GM21360 (cell line): Measurements from ENCODE around the gene NACA.
A peak's percentile ranks its signal among the peaks of the same experiment; 100 is the strongest.
"Not testable (repeated sequence)": the region's sequence is repeated elsewhere in the genome, so short reads cannot be mapped to it uniquely, and the experiment has no call there.

Source experiments
- ATAC-seq: cut with Tn5 transposase; IDR thresholded peaks from one replicate; pipeline ENCODE4 v1.9.1; 2021; ENCODE audit warnings: mild to moderate bottlenecking, moderate library complexity; ENCODE audit not compliant: unreplicated experiment

The NACA gene

DNA sequence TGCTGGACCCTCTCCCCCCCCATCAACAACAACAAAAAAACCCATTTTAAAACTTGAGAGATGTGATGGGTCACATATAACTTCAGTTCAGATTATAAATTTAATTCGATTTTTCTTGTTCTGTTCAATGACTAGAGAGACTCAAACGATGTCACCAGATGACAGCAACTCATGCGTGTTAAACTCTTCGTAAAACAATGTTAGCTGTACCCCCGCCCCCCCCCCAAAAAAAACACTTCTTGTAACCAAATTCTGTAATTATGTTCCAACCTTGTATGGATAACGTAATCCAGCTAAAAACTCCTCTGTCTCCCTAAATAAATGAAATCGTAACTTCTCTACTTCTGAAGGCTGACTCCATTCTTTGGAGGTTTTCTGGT lies 614 bp upstream of the NACA start:
- ATAC-seq = peak; percentile 1

DNA sequence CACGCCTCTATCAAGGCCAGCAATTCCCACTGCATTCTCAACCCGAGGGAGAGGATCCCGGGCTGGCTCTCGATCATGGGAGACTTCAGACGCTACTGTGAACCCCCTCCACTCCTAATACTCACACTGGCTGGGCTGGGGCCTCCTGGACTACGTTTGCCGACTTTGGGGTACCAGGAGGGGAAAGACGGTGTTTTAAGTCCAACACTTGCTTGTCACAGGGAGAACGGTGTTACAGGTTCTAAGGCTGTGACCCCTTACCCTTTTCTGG lies 463 bp downstream of the NACA start:
- no peak for ATAC-seq

GRCh38 chr12:56723889-56724700 lies 1.0 kb downstream of the NACA start:
- no peak for ATAC-seq

DNA sequence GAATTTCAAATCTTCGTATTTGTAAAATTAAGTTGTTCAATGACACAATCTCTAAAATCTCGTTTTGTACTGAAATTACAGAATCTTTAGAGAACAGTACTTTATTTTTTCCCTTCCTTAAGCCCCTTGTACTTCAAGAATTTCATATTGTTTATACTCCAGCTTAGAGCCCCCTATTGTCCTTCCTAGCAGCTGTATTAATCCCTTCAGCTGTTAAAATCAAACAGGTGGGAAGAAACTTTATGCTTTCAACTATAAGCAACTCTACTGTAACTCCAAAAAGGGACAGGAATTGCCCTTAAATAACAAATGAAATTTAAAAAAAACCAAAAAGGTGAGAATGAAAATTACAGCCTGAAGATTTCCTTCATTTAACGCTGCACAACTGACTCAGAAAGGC lies 1.7 kb downstream of the NACA start:
- ATAC-seq = no peak

DNA sequence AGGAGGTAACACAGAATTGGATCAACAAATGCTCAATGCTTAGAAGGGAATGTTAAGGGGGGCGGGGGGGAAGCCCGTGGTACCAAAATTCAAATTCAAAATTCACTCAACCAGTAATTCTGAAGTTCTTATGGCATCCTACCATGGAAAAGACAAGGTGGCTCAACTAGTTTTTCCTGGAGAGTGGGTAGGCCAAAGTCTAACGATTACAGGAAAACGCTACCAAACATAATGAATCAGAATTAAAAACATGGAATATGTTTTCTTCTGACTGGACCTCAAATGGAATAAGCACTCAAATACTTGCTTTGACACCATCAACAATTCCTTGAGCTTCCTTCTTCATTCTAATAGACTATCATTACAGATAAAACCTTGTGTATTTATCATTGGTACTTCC lies 2.3 kb downstream of the NACA start:
- ATAC-seq = no peak

DNA sequence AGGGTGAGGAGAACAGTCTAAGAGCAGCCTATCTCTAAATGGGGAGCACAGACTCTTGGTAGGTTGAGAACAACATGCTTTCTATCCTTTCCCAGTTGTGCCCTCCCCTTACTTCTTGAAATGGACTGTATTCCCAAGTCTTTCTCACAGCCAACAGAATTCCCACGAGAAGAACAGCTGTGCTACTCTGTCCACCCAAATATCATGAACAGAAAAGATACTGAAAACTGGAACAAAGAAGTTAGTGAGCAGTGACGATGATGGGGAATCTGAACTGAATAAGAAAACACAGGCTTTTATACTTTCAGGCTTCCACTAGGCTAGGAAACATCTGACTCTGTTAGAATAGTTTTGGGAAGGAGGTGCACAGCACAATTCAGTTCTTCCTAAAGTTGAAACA lies 3.4 kb downstream of the NACA start:
- no peak for ATAC-seq

- ATAC-seq = no peak
These were observed 3.9 kb downstream of the NACA start for GRCh38 chr12:56721216-56721615.

DNA sequence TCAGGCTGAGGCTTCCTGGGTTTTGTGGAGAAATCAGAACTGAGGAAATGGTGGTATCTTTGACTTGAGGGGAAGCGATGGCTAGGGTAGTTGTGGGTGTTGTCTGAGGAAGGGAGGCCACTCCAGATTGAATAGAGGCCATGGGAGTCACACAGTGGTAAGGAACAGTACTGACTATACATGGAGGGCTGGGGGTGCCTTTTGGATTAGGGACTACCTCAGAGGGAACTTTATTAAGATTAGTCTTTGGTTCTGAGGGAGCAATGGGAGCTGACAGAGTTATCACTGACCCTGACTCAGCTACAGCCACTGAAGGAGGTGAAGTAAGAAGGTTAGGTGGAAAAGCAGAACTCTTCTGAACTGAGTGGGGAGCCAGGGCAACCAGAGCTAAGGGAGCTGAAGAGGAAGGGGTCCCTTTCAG lies 4.4 kb downstream of the NACA start:
- no peak for ATAC-seq

GRCh38 chr12:56719056-56719455 lies 6.0 kb downstream of the NACA start:
- ATAC-seq = no peak

DNA sequence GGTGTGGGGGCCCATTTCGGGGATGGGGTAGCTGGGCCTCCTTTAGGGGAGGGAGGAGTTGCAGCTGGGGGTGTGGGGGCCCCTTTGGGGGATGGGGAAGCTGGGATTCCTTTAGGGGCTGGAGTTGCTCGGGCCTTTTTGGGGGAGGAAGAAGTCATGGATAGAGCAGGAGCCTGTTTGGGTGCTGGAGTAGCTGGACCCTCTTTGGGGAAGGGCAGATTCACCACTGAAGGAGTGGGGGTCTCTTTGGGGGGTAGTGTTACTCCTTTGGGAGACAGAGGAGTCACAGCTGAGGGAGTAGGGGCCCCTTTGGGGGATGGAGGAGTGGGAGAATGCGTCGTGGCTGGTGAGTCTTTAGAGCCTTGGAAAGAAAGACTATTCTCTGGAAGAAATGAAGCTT lies 6.5 kb downstream of the NACA start:
- ATAC-seq = no peak

- no peak for ATAC-seq
These were observed 7.0 kb downstream of the NACA start for GRCh38 chr12:56718149-56718548.

- ATAC-seq = no peak
These were observed 7.9 kb downstream of the NACA start for GRCh38 chr12:56716933-56717880.

DNA sequence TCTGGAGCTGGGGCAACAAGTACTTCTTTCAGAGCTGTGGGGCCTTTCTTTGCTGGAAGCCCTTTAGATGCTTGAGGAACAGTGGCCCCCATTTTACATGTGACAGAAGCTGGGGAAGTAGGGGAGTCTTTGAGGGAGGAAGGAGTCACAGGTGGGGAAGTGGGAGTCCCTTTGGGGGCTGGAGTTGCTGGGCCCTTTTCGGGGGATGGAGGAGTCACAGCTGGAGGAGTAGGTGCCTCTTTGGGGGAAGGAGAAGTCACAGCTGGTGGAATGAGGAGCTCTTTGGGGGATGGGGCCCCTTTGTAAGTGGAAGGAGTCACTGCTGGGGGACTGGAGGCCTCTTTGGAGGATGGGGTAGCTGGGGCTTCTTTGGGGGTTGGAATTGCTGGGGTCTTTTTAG lies 8.6 kb downstream of the NACA start:
- ATAC-seq = no peak

DNA sequence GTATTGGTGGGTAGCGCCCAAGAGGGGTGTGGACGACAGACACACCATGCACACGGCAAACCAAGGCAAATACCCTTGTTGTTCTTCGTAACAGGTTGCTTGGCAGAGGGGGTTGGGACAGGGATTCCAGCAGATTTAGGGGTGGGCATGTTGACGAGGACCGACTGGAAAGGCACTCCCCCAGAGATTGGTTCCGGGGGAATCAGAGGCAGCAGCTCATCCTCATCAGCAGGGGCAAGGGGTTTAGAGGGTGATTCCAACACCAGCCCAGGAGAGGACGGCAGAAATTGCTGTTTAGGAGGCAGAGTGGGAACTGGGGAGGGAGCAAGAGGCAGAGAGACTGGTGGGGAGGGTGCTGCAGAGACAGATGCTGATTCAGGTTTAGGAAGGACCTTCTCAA lies 9.3 kb downstream of the NACA start:
- ATAC-seq = no peak

GRCh38 chr12:56714431-56714929 lies 10.6 kb downstream of the NACA start:
- ATAC-seq = no peak

DNA sequence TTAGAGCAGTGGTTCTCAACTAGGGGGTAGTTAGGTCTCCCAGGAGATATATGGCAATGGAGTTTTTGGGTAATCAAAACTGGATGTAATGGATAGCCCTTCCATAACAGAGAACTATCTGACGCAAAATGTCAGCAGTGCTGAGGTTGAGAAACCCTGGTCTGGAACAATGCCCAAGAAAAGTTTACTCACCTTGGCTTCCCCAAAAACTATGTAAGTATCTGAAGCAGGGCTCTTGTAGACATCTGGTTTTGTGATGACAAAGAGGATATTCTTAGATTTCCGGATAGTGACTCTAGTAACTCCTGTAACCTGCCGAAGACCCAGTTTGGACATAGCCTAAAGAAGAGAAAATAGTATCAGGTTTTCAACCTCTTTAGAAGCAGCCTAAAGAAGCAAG lies 11.8 kb downstream of the NACA start:
- no peak for ATAC-seq

DNA sequence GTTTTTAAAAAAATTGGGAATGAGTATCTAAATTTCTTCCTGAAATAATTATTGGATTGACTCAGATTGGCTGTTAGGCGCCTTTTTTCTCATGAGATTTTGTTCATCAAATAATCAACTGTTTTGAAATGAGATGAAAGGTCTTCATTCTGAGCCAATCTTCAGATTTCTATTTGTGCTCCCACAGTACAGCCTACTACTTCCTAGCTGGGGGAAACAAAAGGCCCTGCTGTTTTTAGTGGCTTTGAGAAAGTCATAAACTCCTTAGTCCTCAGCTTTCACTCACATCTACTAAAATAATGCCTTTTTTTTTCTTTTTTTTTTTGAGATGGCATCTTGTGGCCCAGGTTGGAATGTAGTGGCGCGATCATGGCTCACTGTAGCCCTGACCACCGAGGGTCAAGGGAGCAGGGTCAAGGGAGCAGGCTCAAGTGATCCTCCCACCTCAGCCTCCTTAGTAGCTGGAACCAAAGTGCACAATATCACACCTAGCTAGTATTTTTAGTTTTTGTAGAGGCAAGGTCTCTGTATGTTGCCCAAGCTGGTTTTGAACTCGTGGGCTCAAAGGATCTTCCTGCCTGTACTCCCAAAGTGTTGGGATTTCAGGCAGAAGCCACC lies 15.2 kb downstream of the NACA start:
- ATAC-seq = no peak

GRCh38 chr12:56704522-56704921 lies 20.6 kb downstream of the NACA start:
- ATAC-seq = not testable (repeated sequence)

- no peak for ATAC-seq
These were observed 26.0 kb downstream of the NACA start for GRCh38 chr12:56699020-56699661.

DNA sequence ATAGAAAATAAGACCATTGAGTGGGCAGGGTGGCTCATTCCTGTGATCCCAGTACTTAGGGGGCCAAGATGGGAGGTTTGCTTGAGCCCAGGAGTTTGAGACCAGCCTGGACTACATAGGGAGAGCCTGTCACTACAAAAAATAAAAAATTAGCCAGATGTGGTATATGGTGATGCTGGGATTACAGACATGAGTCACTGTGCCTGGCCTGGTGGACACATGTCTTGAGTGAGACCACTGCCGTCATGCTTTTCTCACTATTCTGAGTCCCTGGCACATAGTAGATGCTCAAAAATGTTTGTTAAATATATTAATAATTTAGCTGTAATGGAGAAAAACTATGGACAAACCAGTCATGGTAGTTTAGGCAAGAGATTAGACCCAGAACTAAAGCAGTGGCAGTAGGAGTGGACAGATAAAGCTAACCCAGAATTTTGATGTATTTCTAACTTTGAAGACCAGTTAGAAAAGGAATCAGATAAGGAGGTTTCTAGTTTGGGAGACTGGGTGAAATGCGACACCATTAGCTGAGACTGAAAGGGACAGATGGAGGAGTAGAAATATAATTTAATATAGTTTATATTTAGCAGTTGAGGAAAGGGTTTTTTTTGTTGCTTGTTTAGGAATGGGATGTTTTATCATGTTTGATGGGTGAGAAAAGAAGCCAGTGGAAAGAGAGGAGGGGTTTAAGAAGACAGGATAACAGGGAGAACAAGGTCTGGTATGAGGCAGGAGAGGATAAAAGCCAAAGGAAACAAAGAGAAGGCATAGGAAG lies 29.6 kb downstream of the NACA start:
- no peak for ATAC-seq
